WTC11 (cell line): ENCODE results near the gene LTBP2. TPM values are rescaled to one million over a fixed set of nuclear protein-coding genes. Genes with fewer than 3 reads are reported as not detected.

ENCODE experiments used
- ATAC-seq: fragments of 200-7000 bp; cut with Tn5 transposase; 2 replicates; pipeline ENCODE4 v1.10.0; 2021; ENCODE audit warnings: mild to moderate bottlenecking, moderate library complexity
- CTCF ChIA-PET: fragments of 300-600 bp; sonication (Branson Sonifier 250); formaldehyde crosslinking; loops from one replicate; lab custom pipeline; 2021; ENCODE audit warnings: antibody characterized with exemption; lab: Charles Lee
- POLR2A ChIA-PET: fragments of 350-600 bp; sonication (Branson Sonifier 250); formaldehyde crosslinking; loops from one replicate; lab custom pipeline; 2021; ENCODE audit warnings: antibody characterized with exemption; lab: Charles Lee
- DNase-seq: peaks from one replicate; pipeline ENCODE4 v3.0.0; 2021; ENCODE audit warnings: low spot score
- H3K27ac Mint-ChIP-seq: 2 replicates; pipeline ENCODE4 v1.8.0; 2021; ENCODE audit warnings: mixed read lengths
- H3K27me3 Mint-ChIP-seq: 2 replicates; pipeline ENCODE4 v1.8.0; 2021; ENCODE audit warnings: low read depth, mild to moderate bottlenecking, moderate library complexity, mixed read lengths
- H3K36me3 Mint-ChIP-seq: 2 replicates; pipeline ENCODE4 v1.8.0; 2021; ENCODE audit warnings: mixed read lengths
- H3K4me1 Mint-ChIP-seq: 2 replicates; pipeline ENCODE4 v1.8.0; 2022; ENCODE audit warnings: mixed read lengths
- H3K4me3 Mint-ChIP-seq: 2 replicates; pipeline ENCODE4 v1.8.0; 2021; ENCODE audit warnings: mild to moderate bottlenecking, moderate library complexity, mixed read lengths
- H3K9me3 Mint-ChIP-seq: 2 replicates; pipeline ENCODE4 v1.8.0; 2021; ENCODE audit warnings: mixed read lengths
- ARID4B ChIP-seq: sonication (generic); formaldehyde crosslinking; IDR thresholded peaks from 2 replicates; pipeline ENCODE4 v1.8.0; 2023; ENCODE audit warnings: missing genetic modification reagents, mild to moderate bottlenecking, borderline replicate concordance
- CBFB ChIP-seq: sonication (generic); formaldehyde crosslinking; IDR thresholded peaks from 2 replicates; pipeline ENCODE4 v1.8.1; 2022; ENCODE audit warnings: mild to moderate bottlenecking, low read depth, missing genetic modification reagents
- ETV6 ChIP-seq: sonication (generic); formaldehyde crosslinking; IDR thresholded peaks from 2 replicates; pipeline ENCODE4 v1.8.1; 2022; ENCODE audit warnings: mild to moderate bottlenecking, missing genetic modification reagents
- IRF2 ChIP-seq: sonication (generic); formaldehyde crosslinking; IDR thresholded peaks from 2 replicates; pipeline ENCODE4 v1.8.0; 2022; ENCODE audit warnings: low read depth, missing genetic modification reagents, borderline replicate concordance
- JUN ChIP-seq: sonication (generic); formaldehyde crosslinking; IDR thresholded peaks from 2 replicates; pipeline ENCODE4 v1.8.0; 2023; ENCODE audit warnings: mild to moderate bottlenecking, missing genetic modification reagents
- MAX ChIP-seq: sonication (generic); formaldehyde crosslinking; IDR thresholded peaks from 2 replicates; pipeline ENCODE4 v1.8.0; 2022; ENCODE audit warnings: mild to moderate bottlenecking, missing genetic modification reagents
- MXD4 ChIP-seq: fragments of 250-450 bp; sonication (Bioruptor Pico); IDR thresholded peaks from 2 replicates; pipeline ENCODE4 v1.8.0; 2021; ENCODE audit warnings: mild to moderate bottlenecking, moderate library complexity, borderline replicate concordance
- NFATC4 ChIP-seq: fragments of 250-450 bp; sonication (Bioruptor Pico); IDR thresholded peaks from 2 replicates; pipeline ENCODE4 v1.9.0; 2021; ENCODE audit warnings: mild to moderate bottlenecking
- NFYB ChIP-seq: sonication (generic); formaldehyde crosslinking; conservative IDR thresholded peaks from 2 replicates; pipeline ENCODE4 v1.8.0; 2022; ENCODE audit warnings: low read depth, missing genetic modification reagents
- PRDM15 ChIP-seq: sonication (generic); formaldehyde crosslinking; IDR thresholded peaks from 2 replicates; pipeline ENCODE4 v1.8.0; 2022; ENCODE audit warnings: missing genetic modification reagents
- SMAD3 ChIP-seq: sonication (generic); formaldehyde crosslinking; IDR thresholded peaks from 2 replicates; pipeline ENCODE4 v1.8.0; 2022; ENCODE audit warnings: missing genetic modification reagents, mild to moderate bottlenecking, borderline replicate concordance
- ZBTB21 ChIP-seq: sonication (generic); formaldehyde crosslinking; IDR thresholded peaks from 2 replicates; pipeline ENCODE4 v1.8.1; 2023; ENCODE audit warnings: mild to moderate bottlenecking, missing genetic modification reagents, borderline replicate concordance
- ZNF317 ChIP-seq: sonication (generic); formaldehyde crosslinking; IDR thresholded peaks from 2 replicates; pipeline ENCODE4 v1.8.1; 2023; ENCODE audit warnings: low read depth, mild to moderate bottlenecking, moderate library complexity, missing genetic modification reagents, borderline replicate concordance
- ZNF416 ChIP-seq: fragments of 250-450 bp; sonication (Bioruptor Pico); IDR thresholded peaks from 2 replicates; pipeline ENCODE4 v1.9.0; 2021; ENCODE audit warnings: mild to moderate bottlenecking, inconsistent platforms
- ZNF671 ChIP-seq: fragments of 250-450 bp; sonication (Bioruptor Pico); IDR thresholded peaks from 2 replicates; pipeline ENCODE4 v1.8.0; 2021; ENCODE audit warnings: mild to moderate bottlenecking
- total RNA-seq: library from RNA; stranded (reverse); gene quantifications from 3 replicates; pipeline ENCODE4 v1.2.3, GENCODE V29; 2021
- TF ChIP-seq, protein P1 (sequence below): fragments of 200-600 bp; IDR thresholded peaks from 2 replicates; pipeline ENCODE4 v1.8.0; 2022; ENCODE audit warnings: antibody characterized with exemption
- TF ChIP-seq, protein P2 (sequence below): sonication (generic); formaldehyde crosslinking; IDR thresholded peaks from 2 replicates; pipeline ENCODE4 v1.8.0; 2022; ENCODE audit warnings: mild to moderate bottlenecking, missing genetic modification reagents
- TF ChIP-seq, protein P3 (sequence below): sonication (generic); formaldehyde crosslinking; IDR thresholded peaks from 2 replicates; pipeline ENCODE4 v1.8.1; 2023; ENCODE audit warnings: mild to moderate bottlenecking, missing genetic modification reagents, borderline replicate concordance
- TF ChIP-seq, protein P4 (sequence below): fragments of 250-450 bp; sonication (Bioruptor Pico); IDR thresholded peaks from 2 replicates; pipeline ENCODE4 v1.8.0; 2021; ENCODE audit warnings: mild to moderate bottlenecking

Gene LTBP2
- total RNA-seq, 1 experiment from 2014 or later, result 1.2 TPM

DNA sequence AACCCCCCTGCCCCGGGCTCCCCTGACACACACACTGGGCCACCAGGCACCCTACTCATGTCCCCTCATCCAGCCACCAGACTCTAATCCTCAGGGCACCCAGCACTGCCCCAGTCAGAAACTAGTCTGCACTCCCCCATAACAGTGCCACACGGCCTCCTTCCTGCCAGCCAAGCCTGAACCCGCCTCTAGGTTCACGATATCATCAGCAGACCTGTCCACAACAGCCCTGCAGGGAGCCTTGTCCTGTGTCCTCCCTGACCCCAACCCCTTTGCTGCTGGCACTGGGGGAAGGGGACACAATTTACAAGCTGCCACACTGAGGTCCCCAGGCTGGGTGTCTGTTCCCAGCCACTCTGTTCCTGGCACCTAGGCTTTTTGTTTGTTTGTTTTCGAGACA is 33.6 kb downstream of the LTBP2 start (continued):
- TF ChIP-seq, protein P1, sequence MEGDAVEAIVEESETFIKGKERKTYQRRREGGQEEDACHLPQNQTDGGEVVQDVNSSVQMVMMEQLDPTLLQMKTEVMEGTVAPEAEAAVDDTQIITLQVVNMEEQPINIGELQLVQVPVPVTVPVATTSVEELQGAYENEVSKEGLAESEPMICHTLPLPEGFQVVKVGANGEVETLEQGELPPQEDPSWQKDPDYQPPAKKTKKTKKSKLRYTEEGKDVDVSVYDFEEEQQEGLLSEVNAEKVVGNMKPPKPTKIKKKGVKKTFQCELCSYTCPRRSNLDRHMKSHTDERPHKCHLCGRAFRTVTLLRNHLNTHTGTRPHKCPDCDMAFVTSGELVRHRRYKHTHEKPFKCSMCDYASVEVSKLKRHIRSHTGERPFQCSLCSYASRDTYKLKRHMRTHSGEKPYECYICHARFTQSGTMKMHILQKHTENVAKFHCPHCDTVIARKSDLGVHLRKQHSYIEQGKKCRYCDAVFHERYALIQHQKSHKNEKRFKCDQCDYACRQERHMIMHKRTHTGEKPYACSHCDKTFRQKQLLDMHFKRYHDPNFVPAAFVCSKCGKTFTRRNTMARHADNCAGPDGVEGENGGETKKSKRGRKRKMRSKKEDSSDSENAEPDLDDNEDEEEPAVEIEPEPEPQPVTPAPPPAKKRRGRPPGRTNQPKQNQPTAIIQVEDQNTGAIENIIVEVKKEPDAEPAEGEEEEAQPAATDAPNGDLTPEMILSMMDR, result no peak
- no peak for TF ChIP-seq MAX
- TF ChIP-seq, protein P2, sequence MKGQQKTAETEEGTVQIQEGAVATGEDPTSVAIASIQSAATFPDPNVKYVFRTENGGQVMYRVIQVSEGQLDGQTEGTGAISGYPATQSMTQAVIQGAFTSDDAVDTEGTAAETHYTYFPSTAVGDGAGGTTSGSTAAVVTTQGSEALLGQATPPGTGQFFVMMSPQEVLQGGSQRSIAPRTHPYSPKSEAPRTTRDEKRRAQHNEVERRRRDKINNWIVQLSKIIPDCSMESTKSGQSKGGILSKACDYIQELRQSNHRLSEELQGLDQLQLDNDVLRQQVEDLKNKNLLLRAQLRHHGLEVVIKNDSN (CRISPR knock-in tag), result no peak
- TF ChIP-seq, protein P3, sequence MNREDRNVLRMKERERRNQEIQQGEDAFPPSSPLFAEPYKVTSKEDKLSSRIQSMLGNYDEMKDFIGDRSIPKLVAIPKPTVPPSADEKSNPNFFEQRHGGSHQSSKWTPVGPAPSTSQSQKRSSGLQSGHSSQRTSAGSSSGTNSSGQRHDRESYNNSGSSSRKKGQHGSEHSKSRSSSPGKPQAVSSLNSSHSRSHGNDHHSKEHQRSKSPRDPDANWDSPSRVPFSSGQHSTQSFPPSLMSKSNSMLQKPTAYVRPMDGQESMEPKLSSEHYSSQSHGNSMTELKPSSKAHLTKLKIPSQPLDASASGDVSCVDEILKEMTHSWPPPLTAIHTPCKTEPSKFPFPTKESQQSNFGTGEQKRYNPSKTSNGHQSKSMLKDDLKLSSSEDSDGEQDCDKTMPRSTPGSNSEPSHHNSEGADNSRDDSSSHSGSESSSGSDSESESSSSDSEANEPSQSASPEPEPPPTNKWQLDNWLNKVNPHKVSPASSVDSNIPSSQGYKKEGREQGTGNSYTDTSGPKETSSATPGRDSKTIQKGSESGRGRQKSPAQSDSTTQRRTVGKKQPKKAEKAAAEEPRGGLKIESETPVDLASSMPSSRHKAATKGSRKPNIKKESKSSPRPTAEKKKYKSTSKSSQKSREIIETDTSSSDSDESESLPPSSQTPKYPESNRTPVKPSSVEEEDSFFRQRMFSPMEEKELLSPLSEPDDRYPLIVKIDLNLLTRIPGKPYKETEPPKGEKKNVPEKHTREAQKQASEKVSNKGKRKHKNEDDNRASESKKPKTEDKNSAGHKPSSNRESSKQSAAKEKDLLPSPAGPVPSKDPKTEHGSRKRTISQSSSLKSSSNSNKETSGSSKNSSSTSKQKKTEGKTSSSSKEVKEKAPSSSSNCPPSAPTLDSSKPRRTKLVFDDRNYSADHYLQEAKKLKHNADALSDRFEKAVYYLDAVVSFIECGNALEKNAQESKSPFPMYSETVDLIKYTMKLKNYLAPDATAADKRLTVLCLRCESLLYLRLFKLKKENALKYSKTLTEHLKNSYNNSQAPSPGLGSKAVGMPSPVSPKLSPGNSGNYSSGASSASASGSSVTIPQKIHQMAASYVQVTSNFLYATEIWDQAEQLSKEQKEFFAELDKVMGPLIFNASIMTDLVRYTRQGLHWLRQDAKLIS, result no peak
- TF ChIP-seq IRF2 (CRISPR knock-in tag), result no peak
- TF ChIP-seq ZNF671 (CRISPR knock-in tag), result no peak
- TF ChIP-seq MXD4 (CRISPR knock-in tag), result no peak
- TF ChIP-seq ETV6 (CRISPR knock-in tag), result no peak
- TF ChIP-seq, protein P4, sequence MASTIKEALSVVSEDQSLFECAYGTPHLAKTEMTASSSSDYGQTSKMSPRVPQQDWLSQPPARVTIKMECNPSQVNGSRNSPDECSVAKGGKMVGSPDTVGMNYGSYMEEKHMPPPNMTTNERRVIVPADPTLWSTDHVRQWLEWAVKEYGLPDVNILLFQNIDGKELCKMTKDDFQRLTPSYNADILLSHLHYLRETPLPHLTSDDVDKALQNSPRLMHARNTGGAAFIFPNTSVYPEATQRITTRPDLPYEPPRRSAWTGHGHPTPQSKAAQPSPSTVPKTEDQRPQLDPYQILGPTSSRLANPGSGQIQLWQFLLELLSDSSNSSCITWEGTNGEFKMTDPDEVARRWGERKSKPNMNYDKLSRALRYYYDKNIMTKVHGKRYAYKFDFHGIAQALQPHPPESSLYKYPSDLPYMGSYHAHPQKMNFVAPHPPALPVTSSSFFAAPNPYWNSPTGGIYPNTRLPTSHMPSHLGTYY (CRISPR knock-in tag), result no peak
- TF ChIP-seq CBFB (CRISPR knock-in tag), result no peak
- no peak for TF ChIP-seq SMAD3 (CRISPR knock-in tag)

- POLR2A ChIA-PET, result no interaction called here
- DNase-seq (no peak), ATAC-seq (no peak)
- Mint-ChIP-seq H3K27me3 (no peaks in the 10 kb centered on the region), H3K4me3 (no peak overlapping the region), H3K27ac (no peak overlapping the region), H3K9me3 (no peaks in the 10 kb centered on the region), H3K4me1 (peaks cover 15% of the 10 kb centered on the region), H3K36me3 (no peaks in the 10 kb centered on the region)
- no peak for TF ChIP-seq ARID4B (CRISPR knock-in tag)
- TF ChIP-seq JUN, result no peak
- no peak for TF ChIP-seq ZNF317 (CRISPR knock-in tag)
- TF ChIP-seq ETV6 (CRISPR knock-in tag), result no peak
- no peak for TF ChIP-seq NFATC4 (CRISPR knock-in tag)
- no peak for TF ChIP-seq ZNF416 (CRISPR knock-in tag)
- TF ChIP-seq ZBTB21 (CRISPR knock-in tag), result no peak
- TF ChIP-seq NFYB (CRISPR knock-in tag), result no peak
- no peak for TF ChIP-seq PRDM15 (CRISPR knock-in tag)
- CTCF ChIA-PET, result interaction anchor here (0.7 to 0.8 kb wide), 2 partner anchors 76 to 226 kb away, joined by 3 read pairs; no protein-coding TSS in a partner anchor
These were observed 34.1 kb downstream of the LTBP2 start for GRCh38 chr14:74577948-74578275.
